Astrocyte of the cerebellum (primary cell): Measurements from ENCODE around the gene ARHGEF6.

Experiments
- DNase-seq: peaks from one replicate; pipeline ENCODE4 v3.0.0-alpha.2; 2011; ENCODE audit warnings: low read depth
- H3K4me3 ChIP-seq: 2 replicates; pipeline ENCODE4 v1.5.1; 2011; ENCODE audit warnings: mild to moderate bottlenecking, low read depth, low read length, moderate library complexity
- CTCF ChIP-seq: IDR thresholded peaks from 2 replicates; pipeline ENCODE4 v1.5.1; 2012; ENCODE audit warnings: low read length, low read depth, moderate library complexity, mild to moderate bottlenecking; ENCODE audit errors: missing control alignments
- in situ Hi-C: cut with HindIII; loops from 2 replicates; pipeline ENCODE4 v1.10.0; 2017; ENCODE audit warnings: low sequenced_read_pairs

The ARHGEF6 gene

GRCh38 chrX:136764206-136764605, 16.5 kb downstream of the ARHGEF6 start:
- TF ChIP-seq CTCF: no peak
- in situ Hi-C loops: no loop called here
- H3K4me3 ChIP-seq: no peak overlapping the region
- no peak for DNase-seq

- in situ Hi-C loops: no loop called here
- no peak for DNase-seq
- no peak overlapping the region for H3K4me3 ChIP-seq
- no peak for TF ChIP-seq CTCF
Observed at GRCh38 chrX:136762820-136763452, 17.8 kb downstream of the ARHGEF6 start.

- no peak for DNase-seq
- in situ Hi-C loops: no loop called here
- TF ChIP-seq CTCF: no peak
- H3K4me3 ChIP-seq: no peak overlapping the region
Observed at GRCh38 chrX:136761421-136761820, 19.3 kb downstream of the ARHGEF6 start.

- in situ Hi-C loops: no loop called here
- DNase-seq: no peak
- TF ChIP-seq CTCF: no peak
- H3K4me3 ChIP-seq: no peak overlapping the region
Observed at GRCh38 chrX:136759968-136760367, 20.8 kb downstream of the ARHGEF6 start.

- in situ Hi-C loops: no loop called here
- TF ChIP-seq CTCF: no peak
- no peak overlapping the region for H3K4me3 ChIP-seq
- DNase-seq: no peak
Observed at GRCh38 chrX:136755411-136755810, 25.3 kb downstream of the ARHGEF6 start.

- in situ Hi-C loops: no loop called here
- peak; percentile 81 for DNase-seq
- no peak overlapping the region for H3K4me3 ChIP-seq
- no peak for TF ChIP-seq CTCF
Observed at GRCh38 chrX:136754651-136755050, 26.1 kb downstream of the ARHGEF6 start.

GRCh38 chrX:136752796-136753195, 27.9 kb downstream of the ARHGEF6 start:
- TF ChIP-seq CTCF: no peak
- in situ Hi-C loops: no loop called here
- H3K4me3 ChIP-seq: no peak overlapping the region
- DNase-seq: no peak
